Endothelial cell of umbilical vein (primary cell): ENCODE results near the gene SIAH1.

ENCODE experiments used
- EZH2 ChIP-seq: IDR thresholded peaks from 2 replicates; pipeline ENCODE4 v1.6.1; 2012; ENCODE audit warnings: borderline replicate concordance, low read depth, mild to moderate bottlenecking, moderate library complexity, low read length, inconsistent platforms; ENCODE audit not compliant: severe bottlenecking
- POLR2A ChIP-seq: IDR thresholded peaks from 2 replicates; pipeline ENCODE4 v1.6.1; 2012; ENCODE audit warnings: low read depth, mild to moderate bottlenecking, control low read depth, low read length
- POLR2AphosphoS5 ChIP-seq: IDR thresholded peaks from 2 replicates; pipeline ENCODE4 v1.6.1; 2012; ENCODE audit warnings: low read depth, mild to moderate bottlenecking, control low read depth, low read length, moderate library complexity; ENCODE audit not compliant: insufficient read depth
- TF ChIP-seq, protein P1 (sequence below), 2 donors: IDR thresholded peaks; 1 replicate in 1 of 2; 2 replicates in 1 of 2; pipeline ENCODE4 v1.5.1; 2011; ENCODE audit warnings: low read length in 2 of 2, mild to moderate bottlenecking in 2 of 2, moderate library complexity in 2 of 2, control low read depth in 1 of 2, inconsistent platforms in 1 of 2, low read depth in 1 of 2; ENCODE audit not compliant: insufficient read depth in 1 of 2; ENCODE audit errors: extremely low read depth in 1 of 2

GRCh38 chr16:48386559-48387312 is 1.5 kb upstream of the SIAH1 start:
- TF ChIP-seq, protein P1, sequence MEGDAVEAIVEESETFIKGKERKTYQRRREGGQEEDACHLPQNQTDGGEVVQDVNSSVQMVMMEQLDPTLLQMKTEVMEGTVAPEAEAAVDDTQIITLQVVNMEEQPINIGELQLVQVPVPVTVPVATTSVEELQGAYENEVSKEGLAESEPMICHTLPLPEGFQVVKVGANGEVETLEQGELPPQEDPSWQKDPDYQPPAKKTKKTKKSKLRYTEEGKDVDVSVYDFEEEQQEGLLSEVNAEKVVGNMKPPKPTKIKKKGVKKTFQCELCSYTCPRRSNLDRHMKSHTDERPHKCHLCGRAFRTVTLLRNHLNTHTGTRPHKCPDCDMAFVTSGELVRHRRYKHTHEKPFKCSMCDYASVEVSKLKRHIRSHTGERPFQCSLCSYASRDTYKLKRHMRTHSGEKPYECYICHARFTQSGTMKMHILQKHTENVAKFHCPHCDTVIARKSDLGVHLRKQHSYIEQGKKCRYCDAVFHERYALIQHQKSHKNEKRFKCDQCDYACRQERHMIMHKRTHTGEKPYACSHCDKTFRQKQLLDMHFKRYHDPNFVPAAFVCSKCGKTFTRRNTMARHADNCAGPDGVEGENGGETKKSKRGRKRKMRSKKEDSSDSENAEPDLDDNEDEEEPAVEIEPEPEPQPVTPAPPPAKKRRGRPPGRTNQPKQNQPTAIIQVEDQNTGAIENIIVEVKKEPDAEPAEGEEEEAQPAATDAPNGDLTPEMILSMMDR (IDR thresholded peaks at IDR 0.05; ENCODE audit: extremely low read depth in 1 of 2, insufficient read depth in 1 of 2, low read depth in 1 of 2, low read length in 2 of 2): no peak
- TF ChIP-seq EZH2 (no peak), POLR2A (no peak), POLR2AphosphoS5 (no peak)
